ENCODE results near the gene VENTX. TPM values are rescaled to one million over a fixed set of nuclear protein-coding genes. Genes with fewer than 3 reads are reported as not detected.

VENTX gene
- polyA plus RNA-seq, 1 experiment: not detected

GRCh38 chr10:133209641-133210040, 28.0 kb upstream of the VENTX start:
- ChIA-PET POLR2A (no interaction called here), CTCF (no interaction called here)
- H3K36me3 ChIP-seq (ENCODE audit: control insufficient read depth, insufficient read depth, low read length): no peaks in the 10 kb centered on the region
- no peak overlapping the region for H3K4me3 ChIP-seq (ENCODE audit: low read depth, low read length)
- TF ChIP-seq, protein P1, sequence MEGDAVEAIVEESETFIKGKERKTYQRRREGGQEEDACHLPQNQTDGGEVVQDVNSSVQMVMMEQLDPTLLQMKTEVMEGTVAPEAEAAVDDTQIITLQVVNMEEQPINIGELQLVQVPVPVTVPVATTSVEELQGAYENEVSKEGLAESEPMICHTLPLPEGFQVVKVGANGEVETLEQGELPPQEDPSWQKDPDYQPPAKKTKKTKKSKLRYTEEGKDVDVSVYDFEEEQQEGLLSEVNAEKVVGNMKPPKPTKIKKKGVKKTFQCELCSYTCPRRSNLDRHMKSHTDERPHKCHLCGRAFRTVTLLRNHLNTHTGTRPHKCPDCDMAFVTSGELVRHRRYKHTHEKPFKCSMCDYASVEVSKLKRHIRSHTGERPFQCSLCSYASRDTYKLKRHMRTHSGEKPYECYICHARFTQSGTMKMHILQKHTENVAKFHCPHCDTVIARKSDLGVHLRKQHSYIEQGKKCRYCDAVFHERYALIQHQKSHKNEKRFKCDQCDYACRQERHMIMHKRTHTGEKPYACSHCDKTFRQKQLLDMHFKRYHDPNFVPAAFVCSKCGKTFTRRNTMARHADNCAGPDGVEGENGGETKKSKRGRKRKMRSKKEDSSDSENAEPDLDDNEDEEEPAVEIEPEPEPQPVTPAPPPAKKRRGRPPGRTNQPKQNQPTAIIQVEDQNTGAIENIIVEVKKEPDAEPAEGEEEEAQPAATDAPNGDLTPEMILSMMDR (IDR thresholded peaks at IDR 0.05; ENCODE audit: insufficient read depth, low read depth, low read length): no peak
- no peak for DNase-seq (ENCODE audit: low read depth)
- no peaks in the 10 kb centered on the region for H3K27me3 ChIP-seq (ENCODE audit: control insufficient read depth, insufficient read depth, low read length)

- CTCF ChIA-PET: no interaction called here
- no peaks in the 10 kb centered on the region for H3K27me3 ChIP-seq (ENCODE audit: control insufficient read depth, insufficient read depth, low read length)
- DNase-seq (ENCODE audit: low read depth): no peak
- POLR2A ChIA-PET: no interaction called here
- H3K36me3 ChIP-seq (ENCODE audit: control insufficient read depth, insufficient read depth, low read length): no peaks in the 10 kb centered on the region
- TF ChIP-seq, protein P1 (IDR thresholded peaks at IDR 0.05; ENCODE audit: insufficient read depth, low read depth, low read length): no peak
- no peak overlapping the region for H3K4me3 ChIP-seq (ENCODE audit: low read depth, low read length)
Observed at GRCh38 chr10:133210398-133211140, 27.1 kb upstream of the VENTX start.

GRCh38 chr10:133211141-133211830, 26.4 kb upstream of the VENTX start:
- no peak for DNase-seq (ENCODE audit: low read depth)
- no peaks in the 10 kb centered on the region for H3K27me3 ChIP-seq (ENCODE audit: control insufficient read depth, insufficient read depth, low read length)
- TF ChIP-seq, protein P1 (IDR thresholded peaks at IDR 0.05; ENCODE audit: insufficient read depth, low read depth, low read length): no peak
- no peak overlapping the region for H3K4me3 ChIP-seq (ENCODE audit: low read depth, low read length)
- CTCF ChIA-PET: no interaction called here
- H3K36me3 ChIP-seq (ENCODE audit: control insufficient read depth, insufficient read depth, low read length): no peaks in the 10 kb centered on the region
- POLR2A ChIA-PET: no interaction called here

GRCh38 chr10:133211959-133212852, 25.4 kb upstream of the VENTX start:
- ChIA-PET CTCF (no interaction called here), POLR2A (no interaction called here)
- Histone ChIP-seq H3K27me3 (ENCODE audit: control insufficient read depth, insufficient read depth, low read length) (no peaks in the 10 kb centered on the region), H3K36me3 (ENCODE audit: control insufficient read depth, insufficient read depth, low read length) (no peaks in the 10 kb centered on the region), H3K4me3 (ENCODE audit: low read depth, low read length) (no peak overlapping the region)
- no peak for DNase-seq (ENCODE audit: low read depth)
- TF ChIP-seq, protein P1 (IDR thresholded peaks at IDR 0.05; ENCODE audit: insufficient read depth, low read depth, low read length): no peak
